H1 (cell line): Measurements from ENCODE around the gene ZNF385B. TPM values are rescaled to one million over a fixed set of nuclear protein-coding genes. Genes with fewer than 3 reads are reported as not detected.

Experiments used
- CTCF ChIA-PET: fragments of 300-600 bp; sonication (Branson Sonifier 250); formaldehyde crosslinking; loops from one replicate; lab custom pipeline; 2021; ENCODE audit not compliant: partially characterized antibody; lab: Charles Lee
- POLR2A ChIA-PET: fragments of 300-600 bp; sonication (Branson Sonifier 250); formaldehyde crosslinking; loops from one replicate; lab custom pipeline; 2021; ENCODE audit warnings: inconsistent platforms; ENCODE audit not compliant: partially characterized antibody; lab: Charles Lee
- DNase-seq, 2 experiments: peaks; one replicate each; pipeline versions ENCODE4 v3.0.0 to v3.0.0-alpha.2; 2010 to 2022; ENCODE audit warnings: low spot score in 2 of 2, low read depth in 1 of 2, mixed read lengths in 1 of 2
- FAIRE-seq: peaks from 2 replicates; lab custom pipeline; 2011; peaks lifted over from hg19 to GRCh38; lab: Jason Lieb, UNC
- H2AFZ ChIP-seq: 2 replicates; pipeline ENCODE4 v1.8.1; 2012; ENCODE audit warnings: low read length, inconsistent platforms
- H2AK5ac ChIP-seq: 2 replicates; pipeline ENCODE4 v1.6.1; 2013; ENCODE audit warnings: low read depth, low read length
- H2BK120ac ChIP-seq: replicated peaks from 2 replicates; pipeline ENCODE3; 2013; ENCODE audit warnings: low read depth, low read length, inconsistent platforms
- H2BK12ac ChIP-seq: 2 replicates; pipeline ENCODE4 v1.6.1; 2013; ENCODE audit warnings: low read depth, low read length
- H2BK15ac ChIP-seq: 2 replicates; pipeline ENCODE4 v1.6.1; 2013; ENCODE audit warnings: low read length
- H2BK20ac ChIP-seq: 2 replicates; pipeline ENCODE4 v1.6.1; 2013; ENCODE audit warnings: low read length
- H2BK5ac ChIP-seq: 2 replicates; pipeline ENCODE4 v1.6.1; 2013; ENCODE audit warnings: low read depth, low read length
- H3K14ac ChIP-seq: 2 replicates; pipeline ENCODE4 v1.6.1; 2013; ENCODE audit warnings: inconsistent platforms; ENCODE audit not compliant: insufficient read length
- H3K18ac ChIP-seq: 2 replicates; pipeline ENCODE4 v1.6.1; 2013; ENCODE audit warnings: low read length; ENCODE audit errors: extremely low read depth
- H3K23ac ChIP-seq: 2 replicates; pipeline ENCODE4 v1.6.1; 2013; ENCODE audit warnings: inconsistent platforms; ENCODE audit not compliant: insufficient read length
- H3K23me2 ChIP-seq: 2 replicates; pipeline ENCODE4 v1.6.1; 2013; ENCODE audit warnings: low read depth, low read length
- H3K27ac ChIP-seq: 2 replicates; pipeline ENCODE4 v1.6.1; 2011; ENCODE audit warnings: low read depth, low read length, inconsistent platforms
- H3K27me3 ChIP-seq, 4 experiments: replicated peaks in 1 of 4; 1 replicate in 1 of 4; 2 replicates in 3 of 4; pipeline versions ENCODE4 v1.6.1 to v1.8.1; 2011 to 2013; ENCODE audit warnings: low read length in 3 of 4, mild to moderate bottlenecking in 3 of 4, inconsistent platforms in 2 of 4, mixed read lengths in 2 of 4, moderate library complexity in 1 of 4; ENCODE audit not compliant: control insufficient read depth in 3 of 4, insufficient read depth in 3 of 4; ENCODE audit errors: extremely low read depth in 1 of 4
- H3K36me3 ChIP-seq, 4 experiments: 2 replicates each; pipeline versions ENCODE4 v1.6.1 to v1.8.1; 2011 to 2013; ENCODE audit warnings: mild to moderate bottlenecking in 4 of 4, low read length in 3 of 4, moderate library complexity in 2 of 4, control low read depth in 1 of 4, inconsistent platforms in 1 of 4; ENCODE audit not compliant: insufficient read depth in 4 of 4, control insufficient read depth in 2 of 4
- H3K4ac ChIP-seq: replicated peaks from 2 replicates; pipeline ENCODE3; 2013; ENCODE audit warnings: low read length, low read depth, mixed read lengths, inconsistent platforms; ENCODE audit not compliant: insufficient read length
- H3K4me1 ChIP-seq, 4 experiments: replicated peaks in 1 of 4; 1 replicate in 1 of 4; 2 replicates in 3 of 4; pipeline versions ENCODE4 v1.6.1 to v1.8.1; 2011 to 2013; ENCODE audit warnings: low read length in 3 of 4, inconsistent platforms in 2 of 4, mixed read lengths in 1 of 4; ENCODE audit not compliant: insufficient read depth in 4 of 4, control insufficient read depth in 3 of 4
- H3K4me2 ChIP-seq, 2 experiments: 2 replicates each; pipeline versions ENCODE4 v1.6.1 to v1.8.1; 2011 to 2013; ENCODE audit warnings: low read depth in 2 of 2, low read length in 2 of 2, control low read depth in 1 of 2, inconsistent platforms in 1 of 2, mild to moderate bottlenecking in 1 of 2; ENCODE audit not compliant: insufficient read depth in 1 of 2
- H3K4me3 ChIP-seq, 4 experiments: fragments of 200-600, 300-600 bp in 1 of 4; sonication (generic), shearing (Covaris generic), sonication (Bioruptor Twin) in 1 of 4; 2 replicates each; pipeline versions ENCODE4 v1.5.1 to v1.8.1; 2011 to 2016; ENCODE audit warnings: low read length in 4 of 4, low read depth in 3 of 4, control low read depth in 2 of 4, inconsistent platforms in 2 of 4, mild to moderate bottlenecking in 2 of 4, mixed read lengths in 1 of 4, moderate library complexity in 1 of 4; ENCODE audit not compliant: insufficient read depth in 2 of 4; ENCODE audit errors: extremely low read depth in 1 of 4
- H3K56ac ChIP-seq: replicated peaks from 2 replicates; pipeline ENCODE3; 2013; ENCODE audit warnings: low read depth, mild to moderate bottlenecking, mixed read lengths, low read length, inconsistent platforms; ENCODE audit not compliant: insufficient read length
- H3K79me1 ChIP-seq: 2 replicates; pipeline ENCODE4 v1.6.1; 2013; ENCODE audit warnings: low read depth, low read length, control low read depth
- H3K79me2 ChIP-seq, 2 experiments: 2 replicates each; pipeline versions ENCODE4 v1.6.1 to v1.8.1; 2012 to 2013; ENCODE audit warnings: low read length in 2 of 2, mild to moderate bottlenecking in 2 of 2, inconsistent platforms in 1 of 2; ENCODE audit not compliant: insufficient read depth in 2 of 2, control insufficient read depth in 1 of 2
- H3K9ac ChIP-seq, 4 experiments: replicated peaks in 1 of 4; 1 replicate in 1 of 4; 2 replicates in 3 of 4; pipeline versions ENCODE4 v1.6.1 to v1.8.1; 2011 to 2013; ENCODE audit warnings: low read depth in 3 of 4, low read length in 3 of 4, control low read depth in 2 of 4, mild to moderate bottlenecking in 2 of 4, moderate library complexity in 2 of 4, inconsistent platforms in 1 of 4; ENCODE audit errors: extremely low read depth in 1 of 4
- H3K9me3 ChIP-seq, 2 experiments: 2 replicates each; pipeline versions ENCODE4 v1.6.1 to v1.8.1; 2012 to 2013; ENCODE audit warnings: mild to moderate bottlenecking in 2 of 2, moderate library complexity in 2 of 2, control low read depth in 1 of 2, inconsistent platforms in 1 of 2, low read depth in 1 of 2, low read length in 1 of 2, mixed read lengths in 1 of 2; ENCODE audit not compliant: insufficient read depth in 2 of 2
- H4K20me1 ChIP-seq, 2 experiments: replicated peaks in 1 of 2; 2 replicates each; pipeline versions ENCODE3 to v1.8.1; 2011 to 2013; ENCODE audit warnings: inconsistent platforms in 2 of 2, low read length in 2 of 2, mild to moderate bottlenecking in 1 of 2; ENCODE audit not compliant: insufficient read depth in 2 of 2, control insufficient read depth in 1 of 2
- H4K5ac ChIP-seq: 2 replicates; pipeline ENCODE4 v1.6.1; 2013; ENCODE audit warnings: low read length, low read depth, mixed read lengths, inconsistent platforms; ENCODE audit not compliant: insufficient read length
- H4K8ac ChIP-seq: 2 replicates; pipeline ENCODE4 v1.8.0; 2013; ENCODE audit warnings: mild to moderate bottlenecking, moderate library complexity, low read length, inconsistent platforms; ENCODE audit not compliant: insufficient read depth; ENCODE audit errors: extremely low read depth
- H4K91ac ChIP-seq: replicated peaks from 2 replicates; pipeline ENCODE3; 2013; ENCODE audit warnings: low read length, mixed read lengths, inconsistent platforms; ENCODE audit not compliant: insufficient read length
- BACH1 ChIP-seq: IDR thresholded peaks from 2 replicates; pipeline ENCODE4 v1.6.1; 2012; ENCODE audit warnings: low read length, improper control_type of control experiment
- EGR1 ChIP-seq: IDR thresholded peaks from 2 replicates; pipeline ENCODE4 v1.6.1; 2011; ENCODE audit warnings: low read depth, low read length, borderline replicate concordance
- GABPA ChIP-seq: IDR thresholded peaks from 2 replicates; pipeline ENCODE4 v1.6.1; 2011; ENCODE audit warnings: mild to moderate bottlenecking, low read length, moderate library complexity, borderline replicate concordance; ENCODE audit not compliant: insufficient read depth
- KDM5A ChIP-seq: fragments of 200-600 bp; IDR thresholded peaks from 2 replicates; pipeline ENCODE4 v1.7.1; 2012; ENCODE audit warnings: mild to moderate bottlenecking, low read length, inconsistent platforms, mixed read lengths
- RXRA ChIP-seq: IDR thresholded peaks from 2 replicates; pipeline ENCODE4 v1.6.1; 2011; ENCODE audit warnings: low read depth, mild to moderate bottlenecking, low read length, moderate library complexity; ENCODE audit not compliant: insufficient read depth
- SIX5 ChIP-seq: IDR thresholded peaks from 2 replicates; pipeline ENCODE4 v1.6.1; 2011; ENCODE audit warnings: mild to moderate bottlenecking, low read depth, low read length
- SP2 ChIP-seq: IDR thresholded peaks from 2 replicates; pipeline ENCODE4 v1.6.1; 2012; ENCODE audit warnings: mild to moderate bottlenecking, low read length, inconsistent platforms
- SRF ChIP-seq: IDR thresholded peaks from 2 replicates; pipeline ENCODE4 v1.6.1; 2011; ENCODE audit warnings: mild to moderate bottlenecking, low read depth, low read length, moderate library complexity
- TBP ChIP-seq: IDR thresholded peaks from 2 replicates; pipeline ENCODE4 v1.6.1; 2011; ENCODE audit warnings: low read depth, low read length, improper control_type of control experiment
- TCF12 ChIP-seq: IDR thresholded peaks from 2 replicates; pipeline ENCODE4 v1.6.1; 2011; ENCODE audit warnings: low read depth, mild to moderate bottlenecking, low read length
- TEAD4 ChIP-seq: IDR thresholded peaks from 2 replicates; pipeline ENCODE4 v1.6.1; 2012; ENCODE audit warnings: low read depth, low read length, inconsistent platforms, mixed read lengths
- WGBS, 2 experiments: shearing (Covaris generic) in 1 of 2; methylation state at CpG; one replicate each; pipeline versions ENCODE4 v1.1.6 to v1.1.7; 2013 to 2015; ENCODE audit warnings: low lambda C conversion rate in 2 of 2, mixed read lengths in 2 of 2, inconsistent platforms in 1 of 2, low coverage in 1 of 2, missing lambda C conversion rate in 1 of 2; ENCODE audit not compliant: insufficient replicate concordance in 2 of 2, insufficient coverage in 1 of 2, insufficient read length in 1 of 2; ENCODE audit errors: extremely low coverage in 1 of 2, missing lambda C conversion rate in 1 of 2; 5-methylcytosine and 5-hydroxymethylcytosine counted together
- polyA plus RNA-seq, 7 experiments: library from polyadenylated mRNA; depleted of rRNA in 3 of 7; stranded (reverse) in 5 of 7; unstranded in 2 of 7; fragments of >200 nt in 5 of 7; fragments of 200-250 nt in 2 of 7; gene quantifications; 1 replicate in 5 of 7; 2 replicates in 1 of 7; 4 replicates in 1 of 7; pipeline versions ENCODE4 v1.2.1 to v1.2.3, GENCODE V29; 2011 to 2013; ENCODE audit warnings: missing spikeins in 2 of 7, mixed read lengths in 2 of 7
- total RNA-seq: library from RNA; stranded (reverse); fragmentation: NEBNext Ultra II Directional; extraction: Animal tissue kit (Norgen Biotek cat#: 25700); gene quantifications from 2 replicates; pipeline ENCODE4 v1.2.1, GENCODE V29; 2021
- TF ChIP-seq, protein P1 (sequence below): IDR thresholded peaks from 2 replicates; pipeline ENCODE4 v1.6.1; 2011; ENCODE audit warnings: low read length, improper control_type of control experiment

Gene ZNF385B
- total and polyA plus RNA-seq, 2 of the 8 experiments (the other 6 are each of a cell fraction or from before 2014, with no cell fraction given) = 1.1 to 3.7 TPM

DNA sequence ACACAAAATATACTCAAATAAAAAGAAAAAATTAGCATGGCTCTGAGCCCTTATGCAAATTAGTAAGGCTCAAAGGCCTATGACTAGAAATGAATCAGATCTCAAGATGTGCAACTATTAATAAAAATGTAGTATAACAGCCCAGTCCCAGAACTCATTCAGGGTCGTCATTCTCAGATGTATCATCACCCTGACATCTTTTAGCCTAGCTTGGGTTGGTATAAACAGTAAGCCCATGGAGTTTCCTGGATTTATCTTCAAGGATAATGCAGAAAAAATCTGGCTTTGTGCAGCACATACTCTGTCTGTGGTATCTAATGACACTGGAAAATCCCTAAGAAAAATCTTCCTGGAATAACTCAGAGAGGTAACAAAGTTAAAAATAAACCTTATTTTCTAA is 239.3 kb downstream of the ZNF385B start:
- H2AFZ ChIP-seq = no peak overlapping the region

More for the DNA sequence above, 239.3 kb downstream of the ZNF385B start:
- Histone ChIP-seq H2BK12ac (no peak overlapping the region), H2BK120ac (no peak overlapping the region), H3K27me3 (no peaks in the 10 kb centered on the region), H4K8ac (no peak overlapping the region), H3K27ac (no peak overlapping the region), H3K9me3 (0 out of 4 replicates have a peak, but pooled peaks cover 0 to 2% of the 10 kb centered on the region in 2 experiments), H3K4me2 (no peak overlapping the region), H4K91ac (no peak overlapping the region), H2BK20ac (no peak overlapping the region), H3K79me2 (no peaks in the 10 kb centered on the region), H3K9ac (no peak overlapping the region), H3K56ac (no peak overlapping the region), H3K14ac (no peak overlapping the region), H4K20me1 (no peaks in the 10 kb centered on the region), H2BK15ac (no peak overlapping the region), H3K4me3 (no peak overlapping the region), H2AK5ac (no peak overlapping the region), H3K4me1 (no peaks in the 10 kb centered on the region), H2BK5ac (no peak overlapping the region), H3K18ac (no peak overlapping the region), H3K4ac (no peak overlapping the region), H3K79me1 (no peaks in the 10 kb centered on the region), H3K23ac (no peak overlapping the region), H4K5ac (no peak overlapping the region), H3K23me2 (no peaks in the 10 kb centered on the region), H3K36me3 (no peaks in the 10 kb centered on the region)
- TF ChIP-seq EGR1 = no peak
- TF ChIP-seq TBP = no peak
- no peak for TF ChIP-seq BACH1
- no peak for TF ChIP-seq SP2
- no peak for TF ChIP-seq SIX5
- TF ChIP-seq TCF12 = no peak
- TF ChIP-seq SRF = no peak
- no peak for TF ChIP-seq RXRA
- TF ChIP-seq TEAD4 = no peak
- no peak for TF ChIP-seq KDM5A
- TF ChIP-seq, protein P1, sequence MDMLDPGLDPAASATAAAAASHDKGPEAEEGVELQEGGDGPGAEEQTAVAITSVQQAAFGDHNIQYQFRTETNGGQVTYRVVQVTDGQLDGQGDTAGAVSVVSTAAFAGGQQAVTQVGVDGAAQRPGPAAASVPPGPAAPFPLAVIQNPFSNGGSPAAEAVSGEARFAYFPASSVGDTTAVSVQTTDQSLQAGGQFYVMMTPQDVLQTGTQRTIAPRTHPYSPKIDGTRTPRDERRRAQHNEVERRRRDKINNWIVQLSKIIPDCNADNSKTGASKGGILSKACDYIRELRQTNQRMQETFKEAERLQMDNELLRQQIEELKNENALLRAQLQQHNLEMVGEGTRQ = no peak
- no peak for TF ChIP-seq GABPA
- ChIA-PET POLR2A (no interaction called here), CTCF (interaction anchor here (1.1 kb wide), 1 partner anchor 865 kb away, joined by 3 read pairs; no protein-coding TSS in a partner anchor)
- FAIRE-seq (no peak), DNase-seq (no peak)
- 87% methylated on average over 1 of the region's 1 CpG; no CpG with 5 or more reads in 1 of the 2 experiments for WGBS, 2 experiments
